ENCODE measurements around the gene TAOK2.

The TAOK2 gene

GRCh38 chr16:29988346-29989075 is 14.8 kb downstream of the TAOK2 start:
- DNase-seq, result no peak

- no peak for DNase-seq
Observed at GRCh38 chr16:29989111-29989858, 15.6 kb downstream of the TAOK2 start.

- DNase-seq, result no peak
Observed at GRCh38 chr16:29990034-29990433, 16.4 kb downstream of the TAOK2 start.

GRCh38 chr16:29990883-29991570 is 17.4 kb downstream of the TAOK2 start:
- DNase-seq, result no peak

- no peak for DNase-seq
Observed at GRCh38 chr16:29991571-29991904, 17.9 kb downstream of the TAOK2 start.

- no peak for DNase-seq
Observed at GRCh38 chr16:29992344-29992967, 18.8 kb downstream of the TAOK2 start.

- no peak for DNase-seq
Observed at GRCh38 chr16:29993191-29993902, 19.7 kb downstream of the TAOK2 start.

- no peak for DNase-seq
Observed at GRCh38 chr16:29993903-29994599, 20.4 kb downstream of the TAOK2 start.

- no peak for DNase-seq
Observed at GRCh38 chr16:29994600-29995323, 21.1 kb downstream of the TAOK2 start.

GRCh38 chr16:29995324-29995910 is 21.7 kb downstream of the TAOK2 start, which contains the start of gene HIRIP3:
TSS of gene HIRIP3 (minus strand) at chr16:29995617. CDS start at chr16:29995605, 12 bp downstream.
- DNase-seq, result peak; percentile 79

- DNase-seq, result peak; percentile 94
Observed at GRCh38 chr16:29995911-29996765, 22.5 kb downstream of the TAOK2 start, which contains the start of gene INO80E. TSS of gene INO80E (plus strand) at chr16:29996241. CDS start at chr16:29996311, 70 bp downstream.

- no peak for DNase-seq
Observed at GRCh38 chr16:29996766-29997250, 23.1 kb downstream of the TAOK2 start.

GRCh38 chr16:29999605-30000004 is 25.9 kb downstream of the TAOK2 start:
- DNase-seq, result no peak

GRCh38 chr16:30000735-30001631 is 27.3 kb downstream of the TAOK2 start:
- no peak for DNase-seq

- DNase-seq, result no peak
Observed at GRCh38 chr16:30002614-30003346, 29.1 kb downstream of the TAOK2 start.

GRCh38 chr16:30003670-30004423 is 30.2 kb downstream of the TAOK2 start:
- peak; percentile 62 for DNase-seq

GRCh38 chr16:30004424-30004776 is 30.7 kb downstream of the TAOK2 start:
- DNase-seq, result peak; percentile 69
